RKO (cell line): ENCODE measurements around the gene ATP10A.
A peak's percentile ranks its signal among the peaks of the same experiment; 100 is the strongest.

Experiments used
- DNase-seq: peaks from one replicate; pipeline ENCODE4 v3.0.0-alpha.2; 2016; ENCODE audit warnings: low spot score

The ATP10A gene

GRCh38 chr15:25716414-25717126, 146.6 kb downstream of the ATP10A start:
- DNase-seq: no peak

DNA sequence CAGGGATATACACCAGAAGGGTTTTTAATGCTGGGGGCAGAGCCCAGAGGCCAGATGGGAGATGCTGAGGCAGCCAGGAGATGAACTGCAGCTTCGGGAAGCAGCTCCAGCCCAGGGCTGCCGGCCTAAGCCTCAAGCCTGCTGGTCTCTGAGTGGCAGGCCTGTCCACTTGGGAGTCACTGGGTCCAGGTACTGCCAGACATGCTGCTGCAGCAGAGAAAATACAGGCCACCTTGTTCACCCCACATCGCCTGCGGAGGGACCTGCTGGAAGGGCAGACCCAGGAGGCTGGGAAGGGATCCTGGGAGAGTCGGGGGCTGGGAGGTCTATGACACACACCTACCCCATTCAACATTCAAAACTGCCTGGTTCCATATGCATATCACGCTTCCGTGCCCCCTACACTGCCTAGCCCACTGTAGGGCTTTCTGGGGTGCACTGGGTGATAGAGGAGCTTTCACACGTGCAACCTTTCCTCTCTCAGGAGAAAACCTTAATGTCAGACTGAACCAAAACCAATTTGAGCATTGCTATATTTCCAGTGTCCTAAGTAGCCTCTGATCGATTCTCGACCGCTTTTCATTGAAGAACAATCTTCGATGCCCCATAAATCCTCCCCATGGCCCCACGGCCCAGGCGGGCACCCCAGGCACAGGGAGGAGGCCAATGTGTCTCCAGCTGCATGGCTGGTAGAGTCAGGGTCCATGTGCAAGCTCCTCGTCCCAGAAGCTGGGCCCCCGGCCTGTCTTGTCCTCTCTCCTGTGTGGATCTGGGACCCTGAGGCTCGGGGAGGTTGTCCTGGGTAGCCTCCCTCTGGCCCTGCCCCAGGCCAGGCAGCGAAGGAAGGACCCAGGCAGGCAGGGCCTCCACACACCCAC, 147.4 kb downstream of the ATP10A start:
- no peak for DNase-seq

GRCh38 chr15:25714538-25714840, 148.6 kb downstream of the ATP10A start:
- DNase-seq: no peak

DNA sequence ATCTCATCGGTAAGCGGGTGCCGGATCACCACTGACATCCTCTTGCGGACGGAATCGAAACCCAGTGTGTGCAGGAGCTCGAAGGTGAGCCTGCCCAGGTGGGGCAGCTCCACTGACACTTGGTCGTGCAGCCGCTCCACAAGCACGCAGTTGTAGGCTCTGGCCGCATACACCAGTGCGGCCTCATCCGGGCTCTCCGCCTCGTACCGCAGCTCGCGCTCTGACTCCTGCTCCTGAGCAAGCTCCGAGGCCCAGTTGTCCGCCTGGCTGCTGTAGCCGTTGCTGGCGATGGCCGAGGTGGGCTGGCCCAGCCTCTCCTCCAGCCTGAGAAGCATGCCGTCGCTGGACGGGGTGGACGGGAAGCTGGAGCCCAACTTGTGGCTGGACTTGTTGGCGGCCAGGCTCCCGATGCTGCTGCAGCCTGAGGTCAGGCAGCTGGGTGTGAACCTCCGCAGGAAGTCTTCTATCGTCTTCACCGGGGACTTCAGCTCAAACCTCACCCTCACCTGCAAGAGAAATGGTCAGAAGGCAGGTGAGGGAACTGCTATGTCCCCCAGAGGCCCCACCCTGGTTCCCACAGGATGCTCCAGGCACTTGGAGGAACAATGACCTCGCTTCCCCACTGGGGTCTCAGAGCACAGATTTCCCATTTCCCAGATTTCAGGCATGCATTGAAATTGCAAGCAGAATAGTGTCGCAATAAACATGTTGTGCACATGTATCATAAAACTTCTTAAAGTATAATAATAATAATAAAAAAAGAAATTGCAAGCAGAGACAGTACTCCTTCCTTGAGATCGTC, 149.2 kb downstream of the ATP10A start:
- no peak for DNase-seq

DNA sequence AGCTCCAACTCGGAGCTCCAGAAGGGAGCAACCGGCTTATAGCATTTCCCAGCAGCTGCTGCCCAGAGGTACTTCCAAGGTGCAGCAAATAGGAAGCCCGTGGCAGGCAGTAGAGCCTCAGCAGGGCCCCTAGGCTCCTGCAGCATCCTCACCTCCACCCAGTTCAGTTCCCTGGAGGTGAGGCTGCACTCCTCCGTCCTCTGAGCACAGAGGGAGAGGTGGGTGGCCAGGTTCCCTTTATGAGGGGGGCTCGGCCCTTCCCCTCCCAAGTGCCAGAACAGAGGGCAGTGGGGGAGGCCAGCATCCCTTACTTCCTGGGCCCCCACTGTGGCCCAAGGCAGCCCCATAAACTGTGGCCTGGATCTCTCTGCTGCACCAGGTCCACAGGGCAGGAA, 150.2 kb downstream of the ATP10A start:
- DNase-seq: no peak

DNA sequence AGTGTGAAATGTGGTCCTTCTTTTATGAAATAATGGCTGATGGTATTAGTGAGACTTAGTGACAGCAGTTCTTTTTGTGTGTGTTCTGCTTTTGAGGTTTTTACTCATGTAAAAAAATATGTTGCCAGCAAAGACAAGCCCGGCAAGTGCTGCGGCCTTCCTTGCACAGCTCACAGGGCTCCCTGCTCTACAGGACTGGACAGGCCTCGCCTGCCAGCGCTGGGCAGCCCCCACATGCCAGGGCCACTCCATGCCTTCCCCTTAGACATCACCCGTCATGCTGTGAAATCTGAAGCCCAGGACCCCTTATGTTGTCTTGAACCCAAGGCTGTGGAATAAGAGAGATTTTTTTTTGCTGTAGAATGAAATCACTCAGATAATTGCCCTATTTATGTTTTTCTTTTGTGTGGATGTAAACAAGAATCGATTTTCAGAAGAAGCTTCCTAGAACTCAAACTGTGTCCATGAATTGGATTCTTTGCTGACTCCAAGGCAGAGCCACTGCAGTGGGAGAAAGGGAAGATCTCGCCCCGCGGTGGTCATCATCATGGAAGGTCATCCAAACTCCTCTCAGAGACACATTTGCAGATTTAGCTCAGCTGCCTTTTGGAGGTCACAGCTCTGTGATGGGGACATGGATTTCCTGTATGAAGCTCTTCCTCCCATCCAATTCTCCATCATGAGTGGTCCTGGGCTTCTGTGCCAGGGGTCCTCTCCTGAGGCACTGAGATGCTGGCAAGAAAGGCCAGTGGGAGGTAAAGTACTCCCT, 150.8 kb downstream of the ATP10A start:
- no peak for DNase-seq

GRCh38 chr15:25711691-25712090, 151.4 kb downstream of the ATP10A start:
- no peak for DNase-seq

GRCh38 chr15:25711164-25711563, 152.0 kb downstream of the ATP10A start:
- DNase-seq: no peak

DNA sequence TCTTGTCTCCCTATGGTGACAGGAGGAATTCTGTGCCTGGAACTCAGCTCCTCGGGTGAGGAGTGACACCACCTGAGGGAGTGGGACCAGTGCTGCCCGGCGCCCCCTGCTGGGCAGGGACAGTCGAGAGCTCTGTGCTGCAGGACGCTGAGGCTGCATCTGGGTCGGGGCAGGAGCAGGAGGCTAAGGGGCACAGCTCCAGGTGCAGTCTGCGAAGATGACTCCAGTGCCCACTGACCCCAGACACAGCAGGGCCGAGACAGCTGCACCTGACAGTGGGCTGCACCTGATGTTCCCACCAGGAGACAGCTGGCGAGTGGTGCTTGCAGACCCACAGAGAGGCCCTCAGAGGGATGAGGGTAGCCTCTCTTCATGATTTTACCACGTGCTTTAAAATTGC, 152.9 kb downstream of the ATP10A start:
- peak; percentile 15 for DNase-seq

- DNase-seq: no peak
Measured at GRCh38 chr15:25709437-25710159, 153.5 kb downstream of the ATP10A start.

GRCh38 chr15:25708391-25708790, 154.7 kb downstream of the ATP10A start:
- no peak for DNase-seq

- DNase-seq: no peak
Measured at GRCh38 chr15:25707656-25708365, 155.3 kb downstream of the ATP10A start.

DNA sequence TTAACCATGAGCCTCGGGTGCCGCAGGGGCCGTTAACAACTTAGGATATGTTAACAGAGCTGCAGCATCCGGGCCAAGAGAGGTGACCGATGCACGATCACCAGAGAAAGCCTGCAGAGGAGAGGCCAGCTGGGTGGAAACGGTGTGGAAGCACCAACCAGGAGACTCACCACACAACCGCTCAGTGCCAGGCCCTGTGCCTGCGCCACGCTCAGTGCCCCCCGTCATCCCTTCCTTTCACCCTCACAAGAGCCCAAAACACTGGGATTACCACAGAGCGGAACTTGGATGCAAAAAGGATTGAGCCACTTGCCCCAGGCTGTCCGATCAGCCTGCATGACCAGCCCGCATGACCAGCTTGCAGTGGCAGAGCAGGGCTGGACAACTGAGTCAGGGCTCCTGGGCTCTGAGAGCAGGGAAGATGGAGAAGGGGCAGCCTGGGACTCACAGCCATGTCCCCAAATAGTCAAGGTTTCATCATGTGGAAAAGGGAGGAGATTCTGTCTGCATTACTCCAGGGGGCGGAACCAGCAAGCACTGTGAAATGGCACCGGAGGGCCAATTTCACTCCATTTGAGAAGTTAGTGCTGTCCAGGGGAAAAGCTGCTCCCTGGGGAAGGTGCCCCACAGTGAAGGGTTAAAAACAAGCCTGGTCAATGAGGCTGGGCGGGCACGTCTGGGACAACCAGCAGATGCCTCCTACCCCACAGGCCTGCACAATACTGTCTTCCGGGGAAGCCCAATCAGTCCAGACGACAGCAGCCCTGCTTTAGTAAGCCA, 156.8 kb downstream of the ATP10A start:
- DNase-seq: no peak

DNA sequence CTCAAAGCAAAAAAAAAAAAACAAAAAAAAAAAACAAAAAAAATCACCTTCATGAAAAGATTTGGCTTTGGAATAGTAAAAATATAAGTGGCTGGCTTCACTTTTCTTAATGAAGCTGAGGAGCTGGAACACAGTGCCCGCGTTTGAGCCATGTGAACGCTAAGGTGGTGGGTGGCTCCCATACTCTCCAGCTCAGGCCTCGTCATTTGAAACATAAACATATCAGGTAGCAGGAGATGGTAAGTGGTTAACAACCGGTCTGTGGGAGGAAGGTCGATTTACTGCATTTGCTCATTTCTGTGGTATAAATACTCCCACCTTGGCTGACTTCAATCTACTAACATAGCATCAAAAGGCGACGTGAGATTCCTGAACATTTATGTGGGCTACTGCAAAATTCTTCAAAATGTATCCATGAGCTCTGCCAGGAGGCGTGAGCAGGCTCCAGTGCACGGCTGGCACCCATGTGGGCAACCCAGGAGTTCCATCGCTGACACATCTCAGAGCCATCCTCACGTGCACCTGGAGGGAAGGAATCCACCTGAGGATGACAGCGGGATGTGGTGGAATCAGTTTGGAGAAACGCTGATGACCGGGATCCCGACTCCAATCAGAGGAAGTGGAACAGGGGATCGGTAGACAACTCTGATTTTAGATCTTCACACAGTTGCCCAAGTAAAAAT, 157.6 kb downstream of the ATP10A start:
- no peak for DNase-seq

GRCh38 chr15:25703726-25704125, 159.4 kb downstream of the ATP10A start:
- DNase-seq: no peak

DNA sequence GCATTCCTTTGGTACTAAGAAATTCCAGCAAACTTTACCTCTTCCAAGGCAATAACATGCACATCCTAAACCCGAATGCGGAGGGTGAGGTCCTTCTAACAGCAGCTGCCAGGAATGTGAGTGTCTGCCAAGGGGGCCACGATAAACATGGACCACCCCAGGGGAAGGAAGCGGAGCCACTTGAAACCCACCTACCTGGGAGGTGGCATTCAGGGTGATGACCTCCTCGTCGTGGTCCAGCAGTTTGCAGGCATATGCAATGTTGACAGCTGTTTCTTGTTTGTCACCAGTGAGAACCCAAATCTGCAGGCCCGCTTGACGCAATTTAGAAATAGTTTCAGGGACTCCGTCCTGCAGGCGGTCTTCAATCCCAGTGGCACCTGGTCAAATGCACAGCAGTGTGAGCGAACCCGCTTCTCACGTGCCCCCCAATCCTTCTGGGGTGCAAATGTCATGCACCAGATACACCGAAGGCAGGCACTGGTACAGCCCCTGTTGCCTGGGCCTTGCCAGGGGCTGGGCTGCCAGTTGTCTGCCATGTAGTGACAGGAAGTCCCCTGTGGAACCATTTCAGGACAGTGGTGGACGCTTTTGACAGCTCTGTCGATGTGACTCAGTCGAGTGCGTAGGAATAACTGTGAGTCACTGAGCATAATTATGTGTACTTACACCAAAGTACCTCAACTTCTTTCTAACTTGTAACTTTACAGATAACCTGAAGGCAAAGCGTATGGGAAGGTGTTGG, 161.2 kb downstream of the ATP10A start:
- no peak for DNase-seq

GRCh38 chr15:25700916-25701315, 162.2 kb downstream of the ATP10A start:
- no peak for DNase-seq

DNA sequence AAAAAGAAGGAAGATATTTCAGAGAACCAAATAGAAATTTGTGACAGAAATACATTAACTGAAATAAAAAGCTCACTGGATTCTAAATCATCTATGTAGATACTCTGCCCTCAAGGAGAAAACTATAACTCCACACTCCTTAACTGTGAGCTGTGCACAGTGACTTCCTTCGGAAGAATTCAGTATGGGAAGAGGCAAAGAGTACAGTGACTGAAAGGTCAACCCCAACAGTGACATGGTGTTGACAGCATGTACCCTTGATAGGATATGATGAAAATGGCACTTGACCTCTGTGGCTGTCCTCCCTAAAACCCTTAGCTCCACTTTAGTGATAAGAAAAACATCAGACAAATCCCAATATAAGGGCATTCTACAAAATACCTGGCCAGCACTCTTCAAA, 165.5 kb downstream of the ATP10A start:
- no peak for DNase-seq
